PFSK-1 (cell line): ENCODE data around the gene CS.

Experiments
- FOXP2 ChIP-seq: optimal IDR thresholded peaks from 2 replicates; pipeline ENCODE3; 2011; ENCODE audit warnings: borderline replicate concordance, control low read depth, inconsistent platforms; ENCODE audit not compliant: insufficient read depth; ENCODE audit errors: extremely low read length, extremely low read depth
- POLR2AphosphoS5 ChIP-seq: IDR thresholded peaks from 2 replicates; pipeline ENCODE4 v1.6.1; 2012; ENCODE audit warnings: low read depth, mild to moderate bottlenecking, control low read depth, low read length, moderate library complexity
- SIN3A ChIP-seq: IDR thresholded peaks from 2 replicates; pipeline ENCODE4 v1.6.1; 2012; ENCODE audit warnings: mild to moderate bottlenecking, low read length, moderate library complexity, borderline replicate concordance; ENCODE audit not compliant: insufficient read depth
- TAF1 ChIP-seq: IDR thresholded peaks from 2 replicates; pipeline ENCODE4 v1.6.1; 2012; ENCODE audit warnings: low read length, control low read depth, borderline replicate concordance; ENCODE audit not compliant: insufficient read depth
- TF ChIP-seq, protein P1 (sequence below), 2 experiments: IDR thresholded peaks; 2 replicates each; pipeline versions ENCODE4 v1.6.1 to v1.8.0; 2011 to 2012; ENCODE audit warnings: low read depth in 2 of 2, low read length in 2 of 2, control low read depth in 1 of 2, inconsistent platforms in 1 of 2, mild to moderate bottlenecking in 1 of 2, moderate library complexity in 1 of 2; ENCODE audit not compliant: insufficient read depth in 1 of 2

The CS gene

DNA sequence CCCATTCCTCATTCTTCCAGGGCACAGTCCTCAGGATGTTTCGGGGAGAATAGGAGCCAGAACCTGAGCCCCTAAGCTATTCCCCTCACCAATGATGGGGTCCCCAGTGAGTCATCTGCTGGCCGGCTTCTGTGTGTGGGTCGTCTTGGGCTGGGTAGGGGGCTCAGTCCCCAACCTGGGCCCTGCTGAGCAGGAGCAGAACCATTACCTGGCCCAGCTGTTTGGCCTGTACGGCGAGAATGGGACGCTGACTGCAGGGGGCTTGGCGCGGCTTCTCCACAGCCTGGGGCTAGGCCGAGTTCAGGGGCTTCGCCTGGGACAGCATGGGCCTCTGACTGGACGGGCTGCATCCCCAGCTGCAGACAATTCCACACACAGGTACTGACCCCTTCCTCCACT is 68.9 kb downstream of the CS start:
- TF ChIP-seq POLR2AphosphoS5 (no peak), SIN3A (no peak), TAF1 (no peak), FOXP2 (no peak)
- TF ChIP-seq, protein P1, sequence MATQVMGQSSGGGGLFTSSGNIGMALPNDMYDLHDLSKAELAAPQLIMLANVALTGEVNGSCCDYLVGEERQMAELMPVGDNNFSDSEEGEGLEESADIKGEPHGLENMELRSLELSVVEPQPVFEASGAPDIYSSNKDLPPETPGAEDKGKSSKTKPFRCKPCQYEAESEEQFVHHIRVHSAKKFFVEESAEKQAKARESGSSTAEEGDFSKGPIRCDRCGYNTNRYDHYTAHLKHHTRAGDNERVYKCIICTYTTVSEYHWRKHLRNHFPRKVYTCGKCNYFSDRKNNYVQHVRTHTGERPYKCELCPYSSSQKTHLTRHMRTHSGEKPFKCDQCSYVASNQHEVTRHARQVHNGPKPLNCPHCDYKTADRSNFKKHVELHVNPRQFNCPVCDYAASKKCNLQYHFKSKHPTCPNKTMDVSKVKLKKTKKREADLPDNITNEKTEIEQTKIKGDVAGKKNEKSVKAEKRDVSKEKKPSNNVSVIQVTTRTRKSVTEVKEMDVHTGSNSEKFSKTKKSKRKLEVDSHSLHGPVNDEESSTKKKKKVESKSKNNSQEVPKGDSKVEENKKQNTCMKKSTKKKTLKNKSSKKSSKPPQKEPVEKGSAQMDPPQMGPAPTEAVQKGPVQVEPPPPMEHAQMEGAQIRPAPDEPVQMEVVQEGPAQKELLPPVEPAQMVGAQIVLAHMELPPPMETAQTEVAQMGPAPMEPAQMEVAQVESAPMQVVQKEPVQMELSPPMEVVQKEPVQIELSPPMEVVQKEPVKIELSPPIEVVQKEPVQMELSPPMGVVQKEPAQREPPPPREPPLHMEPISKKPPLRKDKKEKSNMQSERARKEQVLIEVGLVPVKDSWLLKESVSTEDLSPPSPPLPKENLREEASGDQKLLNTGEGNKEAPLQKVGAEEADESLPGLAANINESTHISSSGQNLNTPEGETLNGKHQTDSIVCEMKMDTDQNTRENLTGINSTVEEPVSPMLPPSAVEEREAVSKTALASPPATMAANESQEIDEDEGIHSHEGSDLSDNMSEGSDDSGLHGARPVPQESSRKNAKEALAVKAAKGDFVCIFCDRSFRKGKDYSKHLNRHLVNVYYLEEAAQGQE (IDR thresholded peaks at IDR 0.05; ENCODE audit: insufficient read depth in 1 of 2, low read depth in 2 of 2, low read length in 2 of 2), result no peak

DNA sequence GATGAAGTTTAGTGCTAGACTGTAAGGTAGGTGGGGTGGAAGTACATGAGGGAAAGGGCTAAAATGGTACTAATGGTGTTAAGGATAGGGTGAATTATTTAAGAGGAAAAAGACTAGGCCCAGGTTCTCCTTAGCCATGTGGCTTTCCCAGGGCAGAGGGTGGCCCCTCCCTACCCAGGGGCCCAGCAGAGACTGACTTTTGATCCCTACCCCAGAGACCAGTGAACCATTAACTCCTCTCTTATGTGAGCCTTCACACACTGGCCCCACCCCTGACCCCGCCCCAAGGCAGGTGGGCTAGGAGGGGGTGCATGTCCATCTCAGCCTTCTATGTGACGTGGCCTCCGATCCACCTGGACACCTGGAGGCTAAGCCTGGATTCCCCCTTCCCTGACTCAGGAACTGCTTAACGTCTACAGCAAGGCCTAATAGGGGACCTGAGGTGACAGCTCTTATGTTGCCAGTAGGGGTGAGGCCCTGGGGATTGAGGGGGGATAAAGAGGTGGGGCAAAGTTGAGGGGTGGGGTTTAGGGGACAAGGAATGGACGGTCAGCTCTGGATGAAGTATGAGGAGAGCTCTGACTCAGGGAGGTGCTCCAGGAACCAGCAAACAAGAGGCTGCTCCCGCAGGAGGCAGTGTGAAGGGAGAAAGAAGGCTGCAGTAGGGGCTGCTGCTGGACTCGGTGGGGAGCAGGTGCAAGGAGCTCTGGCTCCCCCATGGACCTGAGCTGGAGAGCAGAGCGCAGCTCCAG is 69.5 kb downstream of the CS start:
- TF ChIP-seq FOXP2, result no peak
- no peak for TF ChIP-seq SIN3A
- TF ChIP-seq POLR2AphosphoS5, result no peak
- TF ChIP-seq TAF1, result no peak
- TF ChIP-seq, protein P1 (IDR thresholded peaks at IDR 0.05; ENCODE audit: insufficient read depth in 1 of 2, low read depth in 2 of 2, low read length in 2 of 2), result no peak

DNA sequence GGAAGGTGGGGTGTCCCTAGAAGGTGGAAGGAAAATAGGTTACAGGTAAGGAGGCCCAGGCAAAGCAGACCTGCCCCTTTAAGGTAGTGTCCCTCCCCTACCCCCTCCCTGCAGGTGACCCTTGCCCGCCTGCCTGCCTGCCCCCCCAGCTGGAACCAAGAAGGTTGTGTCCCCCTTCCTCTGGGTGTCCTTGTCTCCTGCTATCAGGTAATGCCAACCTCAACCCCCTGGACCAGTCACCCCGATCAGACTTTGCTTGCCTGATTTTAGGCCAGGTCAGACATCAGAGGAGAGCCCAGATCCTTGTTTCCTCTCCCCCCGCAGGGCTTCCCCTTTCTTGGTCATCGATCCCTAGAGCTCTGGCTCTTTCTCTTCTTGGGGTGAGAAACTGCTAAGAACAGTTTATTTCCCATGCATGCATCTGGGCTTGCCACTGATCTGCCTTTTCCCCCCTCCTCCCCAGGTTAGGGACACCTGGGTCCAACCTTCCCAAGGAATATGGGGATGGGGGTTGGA is 70.2 kb downstream of the CS start, which contains the start of gene SLC39A5:
TSS of gene SLC39A5 (plus strand) at position 136 of the 516 bp plus-strand sequence. CDS start 1,224 bp downstream, outside the sequence.
- TF ChIP-seq SIN3A, result no peak
- TF ChIP-seq POLR2AphosphoS5, result no peak
- no peak for TF ChIP-seq FOXP2
- TF ChIP-seq, protein P1 (IDR thresholded peaks at IDR 0.05; ENCODE audit: insufficient read depth in 1 of 2, low read depth in 2 of 2, low read length in 2 of 2), result no peak

DNA sequence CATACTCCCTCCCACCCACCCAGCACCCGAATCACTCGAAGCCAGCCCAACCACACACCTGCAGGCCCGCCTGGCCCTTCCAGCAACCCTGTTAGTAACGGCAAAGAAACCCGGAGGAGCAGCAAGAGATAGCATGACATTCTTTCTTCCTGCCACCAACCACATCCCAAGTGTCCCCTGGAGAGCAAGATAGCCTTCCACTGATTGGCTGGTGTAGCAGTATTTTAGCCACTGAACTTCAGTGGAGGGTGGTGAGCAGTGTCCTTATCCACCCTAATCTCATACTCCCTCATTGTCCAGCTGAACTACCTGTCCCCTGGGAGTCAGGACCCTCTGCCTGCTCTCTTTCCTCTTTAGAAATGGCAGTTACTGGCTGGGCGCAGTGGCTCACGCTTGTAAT is 71.0 kb downstream of the CS start:
- no peak for TF ChIP-seq SIN3A
- no peak for TF ChIP-seq POLR2AphosphoS5
- TF ChIP-seq, protein P1 (IDR thresholded peaks at IDR 0.05; ENCODE audit: insufficient read depth in 1 of 2, low read depth in 2 of 2, low read length in 2 of 2), result no peak
- no peak for TF ChIP-seq TAF1
- no peak for TF ChIP-seq FOXP2
